A549 (cell line): ENCODE results near the gene CATSPER4. TPM values are rescaled to one million over a fixed set of nuclear protein-coding genes. Genes with fewer than 3 reads are reported as not detected.

Experiments
- ATAC-seq, 2 experiments: fragments of 200-7000 bp in 1 of 2; fragments of >200 bp in 1 of 2; cut with Nextera tagmentation in 1 of 2; cut with Tn5 transposase in 1 of 2; 3 replicates each; pipeline versions ENCODE4 v1.8.0 to v1.9.1; 2018 to 2020; ENCODE audit warnings: mild to moderate bottlenecking in 1 of 2, moderate library complexity in 1 of 2
- CTCF ChIA-PET: fragments of 300-600 bp; sonication (Branson Sonifier 250); formaldehyde crosslinking; extraction: SDS; loops from one replicate; lab custom pipeline; 2021; ENCODE audit warnings: antibody characterized with exemption, inconsistent platforms; lab: Yijun Ruan, JAX
- POLR2A ChIA-PET: fragments of 350-600 bp; formaldehyde crosslinking; extraction: SDS; loops from one replicate; lab custom pipeline; 2021; ENCODE audit warnings: antibody characterized with exemption, inconsistent platforms; lab: Yijun Ruan, JAX
- DNase-seq, 2 experiments: peaks; one replicate each; pipeline versions ENCODE4 v3.0.0 to v3.0.0-alpha.2; 2011 to 2016; ENCODE audit warnings: low read depth in 1 of 2, low spot score in 1 of 2
- FAIRE-seq: peaks from 2 replicates; lab custom pipeline; 2011; peaks lifted over from hg19 to GRCh38; lab: Jason Lieb, UNC
- H3K27ac ChIP-seq, 2 experiments: fragments of >200 bp; sonication (Bioruptor Twin); formaldehyde crosslinking; 3 replicates each; pipeline ENCODE4 v1.5.1; 2016 to 2017
- H3K4me1 ChIP-seq: fragments of >200 bp; sonication (Bioruptor Twin); formaldehyde crosslinking; 3 replicates; pipeline ENCODE4 v1.6.1; 2016
- H3K4me2 ChIP-seq: fragments of >200 bp; sonication (Bioruptor Twin); formaldehyde crosslinking; 3 replicates; pipeline ENCODE4 v1.6.1; 2016
- H3K4me3 ChIP-seq: fragments of >200 bp; sonication (Bioruptor Twin); formaldehyde crosslinking; 3 replicates; pipeline ENCODE4 v1.5.1; 2016
- H3K9me3 ChIP-seq: fragments of >200 bp; sonication (Bioruptor Twin); formaldehyde crosslinking; 3 replicates; pipeline ENCODE4 v1.6.1; 2016
- BHLHE40 ChIP-seq: IDR thresholded peaks from 2 replicates; pipeline ENCODE4 v1.6.1; 2012; ENCODE audit warnings: low read depth, low read length, inconsistent platforms
- CHD4 ChIP-seq: fragments of 200-600 bp; sonication (generic); IDR thresholded peaks from 2 replicates; pipeline ENCODE4 v1.6.1; 2016; ENCODE audit warnings: antibody characterized with exemption, mild to moderate bottlenecking, borderline replicate concordance
- EHMT2 ChIP-seq: fragments of 200-600 bp; sonication (generic); IDR thresholded peaks from 2 replicates; pipeline ENCODE4 v1.6.1; 2016; ENCODE audit warnings: antibody characterized with exemption, low read depth, mild to moderate bottlenecking, moderate library complexity
- FOSB ChIP-seq: fragments of 250-450 bp; sonication (Bioruptor Pico); IDR thresholded peaks from 2 replicates; pipeline ENCODE4 v1.5.0; 2020; ENCODE audit warnings: mild to moderate bottlenecking, moderate library complexity
- FOXS1 ChIP-seq: fragments of 250-450 bp; sonication (Bioruptor Pico); IDR thresholded peaks from 2 replicates; pipeline ENCODE4 v1.5.0; 2020; ENCODE audit warnings: mild to moderate bottlenecking, moderate library complexity
- JUNB ChIP-seq: fragments of >200 bp; sonication (Bioruptor Twin); formaldehyde crosslinking; IDR thresholded peaks from 2 replicates; pipeline ENCODE4 v1.6.1; 2016
- KDM1A ChIP-seq: fragments of 200-600 bp; sonication (generic); IDR thresholded peaks from 2 replicates; pipeline ENCODE4 v1.6.1; 2016; ENCODE audit warnings: low read depth, mild to moderate bottlenecking
- MAZ ChIP-seq: fragments of 150-350 bp; IDR thresholded peaks from 2 replicates; pipeline ENCODE4 v1.6.1; 2014; ENCODE audit warnings: antibody characterized with exemption, low read depth, low read length, borderline replicate concordance
- POLR2A ChIP-seq: IDR thresholded peaks from 2 replicates; pipeline ENCODE4 v1.6.1; 2012; ENCODE audit warnings: mild to moderate bottlenecking, low read length
- RAD21 ChIP-seq, 2 experiments: fragments of >200 bp in 1 of 2; sonication (Bioruptor Twin) in 1 of 2; formaldehyde crosslinking in 1 of 2; IDR thresholded peaks in 1 of 2; conservative IDR thresholded peaks in 1 of 2; 2 replicates in 1 of 2; 3 replicates in 1 of 2; pipeline ENCODE4 v1.6.1; 2012 to 2018; ENCODE audit warnings: inconsistent platforms in 1 of 2
- RCOR1 ChIP-seq: fragments of 150-350 bp; IDR thresholded peaks from 2 replicates; pipeline ENCODE4 v1.6.1; 2014; ENCODE audit warnings: antibody characterized with exemption, low read length, low read depth
- RNF2 ChIP-seq: fragments of 200-600 bp; sonication (generic); IDR thresholded peaks from 2 replicates; pipeline ENCODE4 v1.6.1; 2016; ENCODE audit warnings: low read depth, mild to moderate bottlenecking, antibody characterized with exemption, moderate library complexity, borderline replicate concordance
- ZNF302 ChIP-seq: fragments of 250-450 bp; sonication (Bioruptor Pico); IDR thresholded peaks from 2 replicates; pipeline ENCODE4 v1.9.0; 2021; ENCODE audit warnings: inconsistent platforms, mild to moderate bottlenecking, moderate library complexity
- WGBS: methylation state at CpG from one replicate; pipeline ENCODE4 v1.1.6; 2017; ENCODE audit errors: missing lambda C conversion rate; 5-methylcytosine and 5-hydroxymethylcytosine counted together
- polyA plus RNA-seq, 4 experiments: library from polyadenylated mRNA; depleted of rRNA in 3 of 4; stranded (reverse); fragments of >200 nt; fragmentation: RNase III in 1 of 4; extraction: RNeasy Plus Mini Kit Qiagen cat#74134 plus additional on column Dnase treatment in 1 of 4; gene quantifications; 2 replicates in 3 of 4; 3 replicates in 1 of 4; pipeline ENCODE4 v1.2.3, GENCODE V29; 2011 to 2017
- TF ChIP-seq, protein P1 (sequence below): fragments of 250-450 bp; sonication (Bioruptor Pico); IDR thresholded peaks from 2 replicates; pipeline ENCODE4 v1.5.0; 2020; ENCODE audit warnings: low read depth, mild to moderate bottlenecking, moderate library complexity
- TF ChIP-seq, protein P2 (sequence below): fragments of >200 bp; sonication (Bioruptor Twin); formaldehyde crosslinking; IDR thresholded peaks from 2 replicates; pipeline ENCODE4 v1.6.1; 2016
- TF ChIP-seq, protein P3 (sequence below): IDR thresholded peaks from 2 replicates; pipeline ENCODE4 v1.6.1; 2012; ENCODE audit warnings: low read depth, borderline replicate concordance
- TF ChIP-seq, protein P4 (sequence below): IDR thresholded peaks from 2 replicates; pipeline ENCODE4 v1.6.1; 2012
- TF ChIP-seq, protein P5 (sequence below): fragments of 200-600 bp; sonication (generic); IDR thresholded peaks from 2 replicates; pipeline ENCODE4 v1.6.1; 2016; ENCODE audit warnings: antibody characterized with exemption, mild to moderate bottlenecking, moderate library complexity
- TF ChIP-seq, protein P6 (sequence below): IDR thresholded peaks from 2 replicates; pipeline ENCODE4 v1.6.1; 2012

The CATSPER4 gene
- polyA plus RNA-seq, 2 of the 4 experiments (the other 2 are of a cell fraction), result not detected

DNA sequence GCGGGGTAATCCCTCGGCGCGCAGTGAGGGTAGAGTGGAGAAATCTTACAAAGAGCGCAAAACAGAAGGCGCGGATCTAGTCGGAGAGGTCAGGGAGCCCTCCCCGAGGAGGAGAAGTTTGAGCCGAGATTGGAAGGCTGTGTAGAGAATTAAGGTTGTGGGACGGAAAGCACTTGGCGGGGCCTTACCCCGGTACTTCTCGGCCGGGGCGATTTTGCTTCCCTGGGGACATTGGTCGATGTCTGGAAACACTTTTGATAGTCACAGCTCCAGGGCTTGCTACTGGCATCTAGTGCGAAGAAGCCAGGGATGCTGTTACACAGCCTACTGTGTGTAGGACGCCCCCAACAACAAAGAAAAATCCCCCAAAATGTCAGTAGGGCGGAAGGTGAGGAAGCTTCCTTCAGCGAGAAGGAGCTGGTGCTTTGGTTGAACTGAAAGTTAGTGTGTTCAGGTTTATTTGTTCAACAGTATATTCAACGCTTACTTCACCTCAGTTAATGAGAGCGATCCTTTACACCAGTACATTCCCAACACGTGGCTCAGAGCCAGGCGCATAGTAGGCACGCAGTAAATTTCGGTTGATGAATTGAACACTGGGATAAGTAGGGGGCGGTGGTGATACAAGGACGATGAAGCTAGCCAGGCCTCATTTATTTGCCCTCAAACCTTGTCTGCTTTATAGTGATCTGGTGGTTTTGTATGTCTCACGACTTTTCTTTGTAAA lies 44.4 kb downstream of the CATSPER4 start:
- FAIRE-seq (no peak), ATAC-seq (peak; percentile 8 to 41; a peak in 4 of 6 replicates), DNase-seq (peak; percentile 27 to 28)
- Histone ChIP-seq H3K9me3 (no peaks in the 10 kb centered on the region), H3K4me3 (peak overlapping the region; percentile 69), H3K4me2 (peak overlapping the region; percentile 93), H3K27ac (peak overlapping the region; percentile 77 to 92), H3K4me1 (peaks cover 50% of the 10 kb centered on the region)
- 2% methylated on average over 16 of the region's 30 CpGs for WGBS
- TF ChIP-seq RCOR1 (no peak), RNF2 (no peak), BHLHE40 (no peak), CHD4 (no peak), POLR2A (no peak), MAZ (no peak), KDM1A (no peak), JUNB (no peak), FOSB (CRISPR knock-in tag) (no peak), RAD21 (conservative IDR thresholded peaks at IDR 0.05 in 1 of 2, IDR thresholded peaks at IDR 0.05 in 1 of 2) (no peak), ZNF302 (CRISPR knock-in tag) (no peak), EHMT2 (no peak), FOXS1 (CRISPR knock-in tag) (no peak)
- TF ChIP-seq, protein P1, sequence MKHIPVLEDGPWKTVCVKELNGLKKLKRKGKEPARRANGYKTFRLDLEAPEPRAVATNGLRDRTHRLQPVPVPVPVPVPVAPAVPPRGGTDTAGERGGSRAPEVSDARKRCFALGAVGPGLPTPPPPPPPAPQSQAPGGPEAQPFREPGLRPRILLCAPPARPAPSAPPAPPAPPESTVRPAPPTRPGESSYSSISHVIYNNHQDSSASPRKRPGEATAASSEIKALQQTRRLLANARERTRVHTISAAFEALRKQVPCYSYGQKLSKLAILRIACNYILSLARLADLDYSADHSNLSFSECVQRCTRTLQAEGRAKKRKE (CRISPR knock-in tag), result no peak
- TF ChIP-seq, protein P2, sequence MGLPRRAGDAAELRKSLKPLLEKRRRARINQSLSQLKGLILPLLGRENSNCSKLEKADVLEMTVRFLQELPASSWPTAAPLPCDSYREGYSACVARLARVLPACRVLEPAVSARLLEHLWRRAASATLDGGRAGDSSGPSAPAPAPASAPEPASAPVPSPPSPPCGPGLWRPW, result no peak
- TF ChIP-seq, protein P3, sequence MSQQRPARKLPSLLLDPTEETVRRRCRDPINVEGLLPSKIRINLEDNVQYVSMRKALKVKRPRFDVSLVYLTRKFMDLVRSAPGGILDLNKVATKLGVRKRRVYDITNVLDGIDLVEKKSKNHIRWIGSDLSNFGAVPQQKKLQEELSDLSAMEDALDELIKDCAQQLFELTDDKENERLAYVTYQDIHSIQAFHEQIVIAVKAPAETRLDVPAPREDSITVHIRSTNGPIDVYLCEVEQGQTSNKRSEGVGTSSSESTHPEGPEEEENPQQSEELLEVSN, result no peak
- TF ChIP-seq, protein P4, sequence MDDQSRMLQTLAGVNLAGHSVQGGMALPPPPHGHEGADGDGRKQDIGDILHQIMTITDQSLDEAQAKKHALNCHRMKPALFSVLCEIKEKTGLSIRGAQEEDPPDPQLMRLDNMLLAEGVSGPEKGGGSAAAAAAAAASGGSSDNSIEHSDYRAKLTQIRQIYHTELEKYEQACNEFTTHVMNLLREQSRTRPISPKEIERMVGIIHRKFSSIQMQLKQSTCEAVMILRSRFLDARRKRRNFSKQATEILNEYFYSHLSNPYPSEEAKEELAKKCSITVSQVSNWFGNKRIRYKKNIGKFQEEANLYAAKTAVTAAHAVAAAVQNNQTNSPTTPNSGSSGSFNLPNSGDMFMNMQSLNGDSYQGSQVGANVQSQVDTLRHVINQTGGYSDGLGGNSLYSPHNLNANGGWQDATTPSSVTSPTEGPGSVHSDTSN, result no peak
- TF ChIP-seq, protein P5, sequence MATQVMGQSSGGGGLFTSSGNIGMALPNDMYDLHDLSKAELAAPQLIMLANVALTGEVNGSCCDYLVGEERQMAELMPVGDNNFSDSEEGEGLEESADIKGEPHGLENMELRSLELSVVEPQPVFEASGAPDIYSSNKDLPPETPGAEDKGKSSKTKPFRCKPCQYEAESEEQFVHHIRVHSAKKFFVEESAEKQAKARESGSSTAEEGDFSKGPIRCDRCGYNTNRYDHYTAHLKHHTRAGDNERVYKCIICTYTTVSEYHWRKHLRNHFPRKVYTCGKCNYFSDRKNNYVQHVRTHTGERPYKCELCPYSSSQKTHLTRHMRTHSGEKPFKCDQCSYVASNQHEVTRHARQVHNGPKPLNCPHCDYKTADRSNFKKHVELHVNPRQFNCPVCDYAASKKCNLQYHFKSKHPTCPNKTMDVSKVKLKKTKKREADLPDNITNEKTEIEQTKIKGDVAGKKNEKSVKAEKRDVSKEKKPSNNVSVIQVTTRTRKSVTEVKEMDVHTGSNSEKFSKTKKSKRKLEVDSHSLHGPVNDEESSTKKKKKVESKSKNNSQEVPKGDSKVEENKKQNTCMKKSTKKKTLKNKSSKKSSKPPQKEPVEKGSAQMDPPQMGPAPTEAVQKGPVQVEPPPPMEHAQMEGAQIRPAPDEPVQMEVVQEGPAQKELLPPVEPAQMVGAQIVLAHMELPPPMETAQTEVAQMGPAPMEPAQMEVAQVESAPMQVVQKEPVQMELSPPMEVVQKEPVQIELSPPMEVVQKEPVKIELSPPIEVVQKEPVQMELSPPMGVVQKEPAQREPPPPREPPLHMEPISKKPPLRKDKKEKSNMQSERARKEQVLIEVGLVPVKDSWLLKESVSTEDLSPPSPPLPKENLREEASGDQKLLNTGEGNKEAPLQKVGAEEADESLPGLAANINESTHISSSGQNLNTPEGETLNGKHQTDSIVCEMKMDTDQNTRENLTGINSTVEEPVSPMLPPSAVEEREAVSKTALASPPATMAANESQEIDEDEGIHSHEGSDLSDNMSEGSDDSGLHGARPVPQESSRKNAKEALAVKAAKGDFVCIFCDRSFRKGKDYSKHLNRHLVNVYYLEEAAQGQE, result no peak
- TF ChIP-seq, protein P6, sequence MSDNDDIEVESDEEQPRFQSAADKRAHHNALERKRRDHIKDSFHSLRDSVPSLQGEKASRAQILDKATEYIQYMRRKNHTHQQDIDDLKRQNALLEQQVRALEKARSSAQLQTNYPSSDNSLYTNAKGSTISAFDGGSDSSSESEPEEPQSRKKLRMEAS, result no peak
- CTCF ChIA-PET, result interaction anchor here (0.5 to 5.2 kb wide), 38 partner anchors 10 to 1546 kb away, joined by 3 to 33 read pairs (median 6); partner anchors contain the start of genes C1orf232, CATSPER4, CNKSR1 and SH3BGRL3
- POLR2A ChIA-PET, result interaction anchor here (0.6 to 1.3 kb wide), 4 partner anchors 14 to 80 kb away, joined by 3 to 15 read pairs (median 6); partner anchors contain the start of genes SH3BGRL3 and ZNF593
